ENCODE data around the gene ZDHHC13.
"Not testable (repeated sequence)": the region's sequence is repeated elsewhere in the genome, so short reads cannot be mapped to it uniquely, and the experiment has no call there.

The ZDHHC13 gene

GRCh38 chr11:19101796-19102520, 15.0 kb upstream of the ZDHHC13 start:
- DNase-seq, result no peak

DNA sequence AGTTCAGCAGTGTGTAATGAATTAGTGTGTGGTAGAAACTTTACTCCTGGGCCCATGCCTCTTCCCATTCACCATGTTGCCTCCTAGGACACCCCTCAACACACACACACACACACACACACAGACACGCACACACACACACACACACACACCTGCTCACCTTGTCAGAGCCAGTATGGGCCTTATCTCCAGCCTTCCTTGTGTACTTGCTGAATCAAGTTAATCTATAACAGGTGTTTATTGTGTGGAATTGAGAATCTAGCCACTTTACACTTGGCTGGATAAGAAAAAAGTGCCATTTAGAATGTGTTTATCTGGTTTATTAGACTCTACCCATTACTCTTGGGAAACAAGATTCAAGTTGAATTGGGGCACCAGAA, 14.5 kb upstream of the ZDHHC13 start:
- DNase-seq, result no peak

GRCh38 chr11:19105011-19105410, 12.0 kb upstream of the ZDHHC13 start:
- no peak for DNase-seq

GRCh38 chr11:19107125-19107524, 9.8 kb upstream of the ZDHHC13 start:
- DNase-seq, result no peak

DNA sequence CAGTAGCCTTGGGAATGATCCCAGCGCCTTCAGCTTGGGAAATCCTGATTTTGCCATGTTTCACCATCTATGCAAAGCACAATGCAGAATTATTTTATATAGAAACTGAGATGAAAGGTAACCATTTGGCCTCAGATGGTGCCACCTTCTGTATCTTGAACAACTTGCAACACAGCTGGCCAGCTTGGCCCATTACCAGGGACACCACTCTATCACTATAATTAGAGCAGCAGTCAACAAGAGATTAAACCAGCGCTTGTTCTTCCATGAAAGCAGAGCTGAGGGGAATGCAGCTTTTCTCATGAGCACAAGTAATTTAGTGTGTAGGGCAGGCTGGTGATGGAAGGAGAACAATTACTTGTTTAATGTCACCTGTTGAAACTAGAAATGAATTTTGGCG, 6.7 kb upstream of the ZDHHC13 start:
- no peak for DNase-seq

DNA sequence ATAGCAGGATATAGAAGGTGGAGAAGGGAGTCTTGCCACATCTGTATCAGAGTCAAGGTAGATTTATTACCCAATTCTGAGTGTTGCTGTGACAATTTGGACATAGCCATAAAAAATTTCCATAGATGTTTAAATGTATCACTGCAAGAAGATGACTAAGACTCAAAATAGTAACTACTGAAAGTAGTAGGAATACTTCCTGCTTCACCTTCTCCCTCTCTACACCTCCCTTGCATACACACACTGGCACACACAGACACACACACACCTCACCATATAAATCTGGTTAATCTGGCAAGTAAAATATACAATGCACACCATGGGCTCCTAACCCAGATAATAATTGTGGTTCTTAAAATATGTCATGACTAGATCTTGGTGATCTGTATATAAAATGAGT, 5.2 kb upstream of the ZDHHC13 start:
- no peak for DNase-seq

DNA sequence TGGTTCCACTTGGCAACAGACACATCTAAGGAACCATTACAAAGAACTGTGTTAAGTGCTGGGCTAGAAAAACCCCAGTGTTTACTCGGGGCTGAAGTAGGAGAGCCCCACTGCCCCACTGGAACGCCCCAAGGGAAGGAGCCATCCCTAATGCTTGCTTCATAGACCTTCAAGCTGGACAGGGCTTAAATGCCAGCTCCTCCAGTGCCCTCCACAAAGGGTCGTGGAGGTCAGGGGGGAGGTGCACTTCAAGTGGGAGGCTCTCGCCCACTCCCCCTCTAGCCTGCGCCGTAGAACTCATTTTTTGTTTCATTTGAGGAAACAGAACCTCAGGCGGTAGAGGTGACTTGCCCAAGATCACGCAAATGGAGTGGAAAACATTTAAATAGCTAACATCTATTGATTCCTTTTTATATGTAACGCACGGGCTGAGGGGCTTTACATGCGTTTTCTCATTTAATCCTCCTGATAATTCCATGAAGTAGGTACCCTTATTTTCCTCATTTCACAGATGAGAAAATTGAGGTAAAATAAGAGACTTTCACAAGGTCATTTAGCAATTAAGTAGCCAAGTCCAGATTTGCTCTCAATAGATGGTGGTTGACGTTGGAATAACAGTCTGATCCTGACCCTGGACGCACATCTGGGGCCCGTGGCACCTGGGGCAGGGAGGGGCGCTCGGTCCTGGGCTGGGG, 545 bp upstream of the ZDHHC13 start:
- DNase-seq, result no peak

DNA sequence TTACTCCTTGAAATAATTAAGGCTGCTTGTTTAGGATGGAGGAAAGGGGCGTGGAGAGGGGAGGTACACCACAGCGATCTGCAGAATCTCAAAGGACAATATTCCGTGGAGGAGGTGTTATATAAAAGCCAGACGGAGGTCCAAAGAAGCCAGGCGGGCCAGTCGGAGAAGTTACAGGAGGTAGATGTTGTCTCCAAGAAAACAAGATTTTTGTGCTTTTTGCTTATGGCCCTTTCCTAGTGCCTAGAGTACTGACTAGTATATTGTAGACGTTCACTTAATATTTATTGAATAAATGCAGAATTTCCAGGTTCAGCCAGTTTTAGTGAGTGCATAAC, 761 bp downstream of the ZDHHC13 start:
- peak; percentile 18 for DNase-seq

- DNase-seq, result peak; percentile 29
These were observed 4.7 kb downstream of the ZDHHC13 start for GRCh38 chr11:19121646-19122045.

DNA sequence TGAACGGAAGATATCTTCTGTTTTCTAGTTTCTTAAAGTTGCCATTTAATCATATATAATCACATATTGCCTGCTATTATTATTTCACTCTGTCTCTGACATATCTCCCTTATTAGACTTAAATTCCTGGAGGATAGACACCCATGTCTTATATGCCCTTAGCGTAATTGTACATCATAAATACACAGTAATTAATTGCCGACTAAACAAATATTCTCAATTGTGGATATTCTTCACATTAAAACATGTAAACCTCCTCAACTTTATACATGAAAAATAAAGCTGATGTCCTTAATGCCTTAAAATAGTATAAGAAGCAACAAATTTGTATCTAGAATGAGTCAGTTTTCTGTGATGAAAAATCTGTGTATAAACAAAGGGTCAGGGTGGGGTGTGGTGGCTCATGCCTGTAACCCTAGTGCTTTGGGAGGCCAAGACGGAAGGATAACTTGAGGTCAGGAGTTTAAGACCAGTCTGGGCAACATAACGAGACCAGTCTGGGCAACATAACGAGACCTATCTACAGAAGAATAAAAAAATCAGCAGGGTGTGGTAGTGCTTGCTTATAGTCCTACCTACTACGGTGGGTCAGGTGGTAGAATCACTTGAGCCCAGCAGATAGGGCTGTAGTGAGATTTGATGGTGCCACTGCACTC, 6.1 kb downstream of the ZDHHC13 start:
- no peak for DNase-seq

- not testable (repeated sequence) for DNase-seq
These were observed 9.8 kb downstream of the ZDHHC13 start for GRCh38 chr11:19126562-19127325.

DNA sequence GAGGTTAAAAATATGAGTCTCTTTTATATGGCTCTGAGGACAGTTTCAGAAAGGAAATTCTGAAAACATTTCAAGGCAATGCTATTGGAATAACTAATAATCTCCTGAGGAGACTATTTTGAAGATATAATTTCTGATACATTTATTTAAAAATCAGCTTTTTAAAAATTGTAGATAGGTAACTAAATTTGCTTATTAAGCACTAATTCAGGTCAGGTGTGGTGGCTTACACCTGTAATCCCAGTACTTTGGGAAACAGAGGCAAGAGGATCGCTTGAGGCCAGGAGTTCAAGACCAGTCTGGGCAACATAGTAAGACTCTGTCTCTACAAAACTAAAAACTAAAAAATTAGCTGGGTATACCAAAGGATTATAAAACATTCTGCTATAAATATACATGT, 17.0 kb downstream of the ZDHHC13 start:
- DNase-seq, result no peak

GRCh38 chr11:19136884-19137283, 19.9 kb downstream of the ZDHHC13 start:
- not testable (repeated sequence) for DNase-seq

GRCh38 chr11:19145319-19145718, 28.4 kb downstream of the ZDHHC13 start:
- no peak for DNase-seq

GRCh38 chr11:19156892-19157291, 39.9 kb downstream of the ZDHHC13 start:
- no peak for DNase-seq

GRCh38 chr11:19160847-19161246, 43.9 kb downstream of the ZDHHC13 start:
- DNase-seq, result no peak

DNA sequence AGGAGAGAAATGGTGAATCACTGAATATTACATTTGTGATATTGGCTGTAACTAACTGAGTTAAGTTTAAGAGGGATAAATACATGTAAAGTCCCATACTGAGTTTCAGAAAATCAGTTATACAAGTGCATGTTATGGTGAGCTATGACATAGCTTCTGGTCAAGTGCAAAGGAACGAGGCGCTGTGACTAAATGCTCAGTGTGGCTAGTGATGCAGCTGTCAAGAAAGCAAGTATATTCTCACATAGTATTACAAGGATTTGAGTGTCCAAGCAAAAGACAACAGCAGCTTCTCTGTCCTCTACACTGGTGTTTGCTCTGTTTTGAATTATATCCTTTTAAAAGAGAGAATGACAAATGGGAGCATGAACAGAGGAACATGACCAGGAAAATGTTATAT, 44.7 kb downstream of the ZDHHC13 start:
- DNase-seq, result no peak

- no peak for DNase-seq
These were observed 46.1 kb downstream of the ZDHHC13 start for GRCh38 chr11:19162951-19163505.

DNA sequence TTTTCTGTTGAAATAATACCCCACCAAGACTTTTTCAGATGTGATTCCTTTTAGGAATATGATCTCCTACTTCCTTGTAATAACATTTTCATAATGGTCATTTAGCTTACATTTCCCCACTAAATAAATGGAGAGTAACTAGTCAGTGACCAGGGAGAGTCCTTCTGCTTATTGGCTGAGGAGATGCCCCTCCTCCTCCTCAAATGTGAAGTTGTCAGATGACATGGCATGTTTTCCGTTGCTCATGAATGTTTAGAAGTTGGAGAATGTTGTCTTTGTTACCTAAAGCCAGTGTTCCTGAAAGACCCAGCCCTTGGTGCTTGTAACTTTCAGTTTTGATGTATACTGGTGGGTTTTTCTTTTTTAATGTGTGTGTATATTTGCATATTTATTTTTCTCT, 46.6 kb downstream of the ZDHHC13 start:
- no peak for DNase-seq

- no peak for DNase-seq
These were observed 47.4 kb downstream of the ZDHHC13 start for GRCh38 chr11:19164230-19164855.

DNA sequence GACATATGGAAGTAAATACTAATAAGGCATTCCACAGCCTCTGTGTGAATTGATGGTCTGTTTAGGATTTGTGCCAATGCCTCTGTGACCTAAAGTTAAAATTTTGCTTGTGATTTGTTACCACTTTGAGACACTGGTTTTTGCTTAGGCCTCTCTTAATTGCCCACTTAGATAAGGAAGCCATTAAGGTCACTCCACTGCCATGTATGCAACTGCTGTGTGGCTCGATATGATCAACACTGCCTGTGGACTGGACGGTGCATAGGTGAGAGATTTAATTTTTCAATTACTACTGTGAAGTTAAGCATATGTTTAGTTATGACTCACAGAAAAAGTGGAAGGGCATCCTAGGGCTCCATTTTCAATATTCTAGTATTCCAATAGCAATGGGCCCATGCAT, 47.9 kb downstream of the ZDHHC13 start:
- no peak for DNase-seq

- no peak for DNase-seq
These were observed 51.1 kb downstream of the ZDHHC13 start for GRCh38 chr11:19168090-19168489.

Data from fibroblast of skin of back (primary cell).